ENCODE data around the gene TKTL1.

Gene TKTL1

GRCh38 chrX:154348646-154349358 lies 53.2 kb downstream of the TKTL1 start:
- DNase-seq = no peak

GRCh38 chrX:154349359-154349935 lies 53.9 kb downstream of the TKTL1 start:
- DNase-seq = no peak

GRCh38 chrX:154349979-154350378 lies 54.4 kb downstream of the TKTL1 start:
- DNase-seq = no peak

- no peak for DNase-seq
These were observed 55.0 kb downstream of the TKTL1 start for GRCh38 chrX:154350429-154351182.

- DNase-seq = no peak
These were observed 55.8 kb downstream of the TKTL1 start for GRCh38 chrX:154351183-154352011.

GRCh38 chrX:154352012-154352401 lies 56.4 kb downstream of the TKTL1 start:
- no peak for DNase-seq

GRCh38 chrX:154352466-154352865 lies 56.9 kb downstream of the TKTL1 start:
- no peak for DNase-seq

- DNase-seq = no peak
These were observed 57.7 kb downstream of the TKTL1 start for GRCh38 chrX:154353172-154353843.

- DNase-seq = no peak
These were observed 58.4 kb downstream of the TKTL1 start for GRCh38 chrX:154354013-154354412.

- no peak for DNase-seq
These were observed 58.9 kb downstream of the TKTL1 start for GRCh38 chrX:154354516-154354915.

- no peak for DNase-seq
These were observed 59.6 kb downstream of the TKTL1 start for GRCh38 chrX:154355094-154355775.

GRCh38 chrX:154355776-154356140 lies 60.2 kb downstream of the TKTL1 start:
- DNase-seq = no peak

- DNase-seq = no peak
These were observed 61.0 kb downstream of the TKTL1 start for GRCh38 chrX:154356596-154356995.

- DNase-seq = no peak
These were observed 61.6 kb downstream of the TKTL1 start for GRCh38 chrX:154357205-154357604.

GRCh38 chrX:154358011-154358410 lies 62.4 kb downstream of the TKTL1 start:
- DNase-seq = no peak

- no peak for DNase-seq
These were observed 63.2 kb downstream of the TKTL1 start for GRCh38 chrX:154358829-154359228.

GRCh38 chrX:154359362-154360154 lies 64.0 kb downstream of the TKTL1 start:
- DNase-seq = no peak

- no peak for DNase-seq
These were observed 64.6 kb downstream of the TKTL1 start for GRCh38 chrX:154360155-154360713.

GRCh38 chrX:154362085-154362742 lies 66.6 kb downstream of the TKTL1 start:
- no peak for DNase-seq

- DNase-seq = no peak
These were observed 68.3 kb downstream of the TKTL1 start for GRCh38 chrX:154363706-154364439.
